Activated CD4-positive, alpha-beta T cell treated with anti-CD3 and anti-CD28 coated beads, Interleukin-2, Interleukin-6, amounts not matched to agents 100 ng/mL and 50 ng/mL, durations not matched to agents 16 hours and 8 hours (primary cell): Measurements from ENCODE around the gene RASSF5.
A peak's percentile ranks its signal among the peaks of the same experiment; 100 is the strongest.

Experiments
- DNase-seq: peaks from one replicate; pipeline ENCODE4 v3.0.0-alpha.2; 2020

Gene RASSF5

GRCh38 chr1:206551986-206552326 is 44.6 kb downstream of the RASSF5 start:
- DNase-seq: peak; percentile 82

GRCh38 chr1:206554211-206554610 is 46.9 kb downstream of the RASSF5 start:
- no peak for DNase-seq

- no peak for DNase-seq
These were observed 47.6 kb downstream of the RASSF5 start for GRCh38 chr1:206554701-206555472.

- DNase-seq: peak; percentile 55
These were observed 48.2 kb downstream of the RASSF5 start for GRCh38 chr1:206555473-206555935.

GRCh38 chr1:206556047-206556749 is 48.9 kb downstream of the RASSF5 start:
- DNase-seq: peak; percentile 75

GRCh38 chr1:206556750-206557635 is 49.7 kb downstream of the RASSF5 start:
- DNase-seq: peak; percentile 95

GRCh38 chr1:206557636-206558473 is 50.5 kb downstream of the RASSF5 start:
- DNase-seq: peak; percentile 62

GRCh38 chr1:206558794-206559671 is 51.7 kb downstream of the RASSF5 start:
- no peak for DNase-seq

- no peak for DNase-seq
These were observed 52.3 kb downstream of the RASSF5 start for GRCh38 chr1:206559672-206559995.

- DNase-seq: no peak
These were observed 52.8 kb downstream of the RASSF5 start for GRCh38 chr1:206560007-206560716.

GRCh38 chr1:206563367-206564207 is 56.3 kb downstream of the RASSF5 start:
- no peak for DNase-seq

GRCh38 chr1:206565995-206566394 is 58.7 kb downstream of the RASSF5 start:
- no peak for DNase-seq

- no peak for DNase-seq
These were observed 59.7 kb downstream of the RASSF5 start for GRCh38 chr1:206566999-206567398.

GRCh38 chr1:206568256-206568655 is 60.9 kb downstream of the RASSF5 start:
- DNase-seq: no peak

- DNase-seq: no peak
These were observed 61.5 kb downstream of the RASSF5 start for GRCh38 chr1:206568779-206569352.

GRCh38 chr1:206569556-206569955 is 62.2 kb downstream of the RASSF5 start:
- DNase-seq: no peak

- no peak for DNase-seq
These were observed 63.2 kb downstream of the RASSF5 start for GRCh38 chr1:206570529-206570928.

GRCh38 chr1:206572835-206573234 is 65.5 kb downstream of the RASSF5 start:
- no peak for DNase-seq

GRCh38 chr1:206573319-206573718 is 66.0 kb downstream of the RASSF5 start:
- no peak for DNase-seq
